Skin of body (tissue), 2 donors: Measurements from ENCODE around the gene ASCL2. TPM values are rescaled to one million over a fixed set of nuclear protein-coding genes. Genes with fewer than 3 reads are reported as not detected.

ENCODE experiments used
- DNase-seq: peaks from one replicate; lab custom pipeline; 2025; lab: John Stamatoyannopoulos, UW
- total RNA-seq: library from RNA; depleted of rRNA; stranded (reverse); fragments of >200 nt; gene quantifications from one replicate; pipeline ENCODE4 v1.2.3, GENCODE V29; 2014

The ASCL2 gene, protein sequence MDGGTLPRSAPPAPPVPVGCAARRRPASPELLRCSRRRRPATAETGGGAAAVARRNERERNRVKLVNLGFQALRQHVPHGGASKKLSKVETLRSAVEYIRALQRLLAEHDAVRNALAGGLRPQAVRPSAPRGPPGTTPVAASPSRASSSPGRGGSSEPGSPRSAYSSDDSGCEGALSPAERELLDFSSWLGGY
- 1.7 TPM for total RNA-seq

DNA sequence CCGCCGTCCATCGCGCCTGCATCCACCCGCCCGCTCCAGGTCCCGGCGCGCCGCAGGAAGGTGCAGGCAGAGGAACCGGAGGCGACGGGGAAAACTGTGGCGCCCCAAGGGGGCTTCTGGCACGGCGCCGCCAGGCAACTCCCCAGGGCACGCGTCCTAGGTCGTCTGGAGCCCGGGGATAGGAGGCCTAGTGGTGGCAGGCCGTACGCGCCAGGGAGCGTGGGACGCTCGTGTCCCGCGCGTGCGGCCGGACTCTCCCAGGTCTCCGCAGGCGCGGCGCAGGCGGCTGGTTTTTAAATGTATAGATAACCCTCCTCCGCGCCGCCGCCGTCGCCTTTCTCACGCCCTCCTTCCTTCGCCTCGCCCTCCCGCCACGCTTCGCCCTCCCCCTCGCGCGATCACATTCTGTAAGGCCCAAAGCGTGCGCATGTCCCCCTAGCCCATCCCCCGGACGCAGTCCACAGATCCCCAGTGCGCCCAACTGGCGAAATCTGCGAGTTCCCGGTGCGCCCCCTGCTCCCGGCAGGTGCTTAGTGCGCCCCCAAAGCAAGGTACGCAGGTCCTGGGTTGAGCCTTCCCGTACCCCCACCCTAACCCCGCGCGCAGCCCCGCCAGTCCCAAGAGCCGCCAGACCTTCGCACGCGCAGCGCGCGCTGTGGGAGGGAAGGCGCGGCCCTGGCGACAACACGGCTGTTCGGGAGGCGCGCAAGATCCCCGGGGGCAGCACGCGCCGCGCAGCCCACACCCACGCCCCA lies at the start of gene ASCL2:
TSS of gene ASCL2 (minus strand) at position 267 of the 755 bp plus-strand sequence. CDS start at position 11, 256 bp downstream.
- no peak for DNase-seq

DNA sequence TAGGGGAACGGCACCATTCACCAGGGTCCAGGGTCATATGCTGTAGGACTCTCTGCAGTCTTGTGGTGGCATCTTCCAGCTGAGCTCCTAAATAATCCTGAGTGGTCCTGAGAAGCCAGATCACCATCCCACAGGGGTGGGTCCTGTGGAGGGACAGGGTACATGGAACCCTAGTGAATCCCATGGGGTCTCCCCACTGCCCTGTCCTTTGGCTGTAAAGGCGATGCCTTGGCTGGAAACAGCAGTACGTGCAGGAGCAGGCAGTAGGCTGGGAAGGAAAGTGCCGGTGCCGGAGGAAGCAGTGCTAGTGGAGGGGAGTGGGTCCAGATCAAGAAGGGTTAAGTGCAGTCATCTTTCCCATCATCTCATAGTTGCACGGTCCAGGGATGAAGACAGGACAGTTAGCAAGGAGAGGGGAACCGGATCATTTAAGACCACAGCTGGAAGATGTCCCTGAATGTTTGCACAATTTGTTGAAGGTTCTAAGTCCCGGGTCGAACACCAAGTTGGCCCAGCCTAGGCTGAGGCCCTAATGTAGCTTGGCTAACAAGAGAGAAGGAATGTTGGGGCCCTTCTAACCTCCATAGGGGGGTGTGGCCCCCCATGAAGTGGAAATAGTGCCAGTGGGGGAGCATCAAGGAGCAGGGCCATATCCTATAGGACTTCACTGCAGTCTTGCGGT lies 49.5 kb upstream of the ASCL2 start:
- DNase-seq = no peak

DNA sequence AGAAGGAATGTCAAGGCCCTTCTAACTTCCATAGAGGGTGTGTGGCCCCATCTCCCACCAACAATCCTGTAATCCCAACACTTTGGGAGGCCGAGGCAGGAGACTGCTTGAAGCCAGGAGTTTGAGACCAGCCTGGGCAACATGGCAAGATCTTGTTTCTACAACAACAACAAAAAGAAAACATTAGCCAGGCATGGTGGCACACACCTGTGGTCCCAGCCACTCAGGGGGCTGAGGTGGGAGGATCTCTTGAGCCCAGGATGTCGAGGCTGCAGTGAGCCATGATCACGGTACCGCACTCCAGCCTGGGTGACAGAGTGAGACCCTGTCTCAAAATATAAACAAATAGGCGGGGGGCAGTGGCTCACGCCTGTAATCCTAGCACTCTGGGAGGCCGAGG lies 48.3 kb upstream of the ASCL2 start:
- no peak for DNase-seq

GRCh38 chr11:2318123-2318522 lies 47.7 kb upstream of the ASCL2 start:
- DNase-seq = no peak

GRCh38 chr11:2317354-2318050 lies 47.1 kb upstream of the ASCL2 start:
- no peak for DNase-seq

GRCh38 chr11:2316963-2317244 lies 46.5 kb upstream of the ASCL2 start:
- DNase-seq = no peak

DNA sequence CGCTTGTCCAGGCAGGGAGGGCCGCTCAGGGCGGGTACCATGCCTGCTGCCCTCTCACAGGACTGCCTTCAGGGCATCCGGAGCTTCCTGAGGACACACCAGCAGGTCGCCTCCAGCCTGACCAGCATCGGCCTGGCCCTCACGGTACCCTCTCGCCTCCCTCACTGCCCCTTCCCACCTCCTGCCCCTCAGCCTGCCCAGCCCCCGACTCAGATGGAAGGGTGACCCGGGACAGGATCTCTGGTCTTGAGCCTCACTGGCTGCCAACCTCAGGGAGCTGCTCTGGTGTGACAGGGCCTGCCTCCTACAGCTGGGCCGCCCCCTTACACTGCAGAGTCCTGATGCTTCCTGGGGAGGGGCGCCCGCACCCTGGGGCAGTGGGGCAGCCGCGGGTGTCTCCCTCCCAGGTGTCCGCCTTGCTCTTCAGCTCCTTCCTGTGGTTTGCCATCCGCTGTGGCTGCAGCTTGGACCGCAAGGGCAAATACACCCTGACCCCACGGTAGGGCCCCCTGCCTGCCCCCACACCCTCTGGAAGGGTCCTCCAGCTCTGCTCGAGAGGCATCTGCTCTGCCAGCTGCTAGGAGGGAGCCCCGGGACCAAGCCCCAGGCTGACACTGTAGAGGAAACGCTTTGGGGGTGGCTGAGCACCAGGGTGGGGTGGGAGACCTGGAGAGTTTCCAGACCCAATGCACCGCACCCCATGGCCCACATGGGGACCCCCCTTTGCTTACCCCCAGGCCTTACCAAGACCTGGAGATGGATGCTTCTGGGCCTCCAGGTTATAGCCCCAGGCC lies 46.0 kb upstream of the ASCL2 start:
- DNase-seq = no peak

DNA sequence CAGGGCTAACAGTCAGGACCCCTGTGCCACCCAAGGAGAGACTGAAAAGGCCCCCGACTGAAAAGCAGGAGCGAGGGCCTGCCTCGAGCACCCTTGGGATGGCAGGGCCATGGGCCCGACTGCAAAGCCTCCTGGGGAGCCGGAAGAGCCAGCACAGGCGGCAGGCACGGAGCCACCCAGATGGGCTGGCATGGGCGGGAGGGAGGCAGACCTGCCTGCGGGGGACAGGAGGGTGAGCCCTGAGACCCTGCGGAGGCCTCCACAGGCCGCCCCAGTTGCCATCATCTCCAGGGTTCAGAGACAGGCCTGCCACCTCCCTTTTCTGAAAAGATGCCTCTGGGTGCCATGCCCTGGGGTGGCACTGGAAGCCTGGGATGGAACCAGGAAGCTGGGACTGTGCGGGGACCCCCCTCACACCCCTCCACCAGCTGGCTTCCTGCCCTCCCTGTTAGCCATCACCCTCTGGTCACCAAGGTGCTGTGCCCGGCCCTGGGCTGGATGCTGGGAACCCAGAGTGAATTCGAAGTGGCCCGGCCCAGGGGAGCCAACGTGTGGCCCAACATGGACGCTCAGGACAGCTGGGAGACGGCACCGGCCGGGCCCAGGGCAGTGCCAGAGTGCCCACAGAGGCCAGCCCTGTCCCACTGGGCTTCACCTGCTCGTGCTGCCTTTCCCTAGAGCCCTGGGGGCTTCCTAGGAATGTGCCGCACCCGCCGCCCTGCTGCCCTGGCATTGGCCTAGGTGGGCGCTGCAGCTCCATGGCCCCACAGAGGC lies 45.2 kb upstream of the ASCL2 start:
- DNase-seq = no peak

DNA sequence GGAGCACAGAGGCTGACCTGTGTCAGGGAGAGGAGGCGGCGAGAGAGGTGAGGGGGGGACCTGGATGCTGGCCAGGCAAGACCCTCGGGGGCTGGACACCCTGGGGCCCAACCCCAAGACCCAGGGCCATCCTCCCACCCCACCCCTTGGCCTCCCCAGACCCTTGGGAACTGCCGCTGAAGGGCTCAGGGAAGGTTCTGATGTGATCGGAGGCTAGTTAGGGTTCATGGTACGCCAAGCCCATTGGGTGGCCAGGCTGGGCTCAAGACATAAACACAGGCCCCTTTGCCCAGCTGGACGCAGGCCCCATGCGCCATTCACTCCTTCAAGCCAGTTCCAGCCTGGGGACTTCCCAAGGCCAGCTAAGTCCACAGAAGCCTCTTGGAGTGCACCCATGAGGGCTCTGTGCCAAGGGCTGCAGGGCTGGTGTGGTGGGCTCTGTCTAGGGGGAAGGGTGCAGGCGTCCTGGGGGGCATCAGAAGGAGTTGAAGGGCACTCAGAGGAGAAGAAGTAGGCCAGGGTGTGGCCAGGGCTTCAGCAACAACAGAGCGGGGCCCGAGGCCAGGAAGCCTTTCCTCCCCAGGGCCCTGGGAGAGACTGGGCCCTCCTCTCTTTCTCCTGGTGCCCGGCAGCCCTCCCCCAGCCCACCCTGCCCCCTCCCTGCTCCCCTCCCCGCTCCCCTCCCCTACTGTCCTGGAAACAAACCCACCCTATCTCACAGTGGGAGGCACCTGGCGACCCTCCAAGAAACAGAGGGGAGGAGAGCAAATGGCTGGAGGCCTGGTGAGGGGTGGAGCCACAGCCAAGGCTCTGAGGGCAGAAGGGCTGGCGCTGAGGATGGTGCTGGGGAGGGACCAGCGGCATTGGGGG lies 44.4 kb upstream of the ASCL2 start:
- peak; percentile 89 for DNase-seq

DNA sequence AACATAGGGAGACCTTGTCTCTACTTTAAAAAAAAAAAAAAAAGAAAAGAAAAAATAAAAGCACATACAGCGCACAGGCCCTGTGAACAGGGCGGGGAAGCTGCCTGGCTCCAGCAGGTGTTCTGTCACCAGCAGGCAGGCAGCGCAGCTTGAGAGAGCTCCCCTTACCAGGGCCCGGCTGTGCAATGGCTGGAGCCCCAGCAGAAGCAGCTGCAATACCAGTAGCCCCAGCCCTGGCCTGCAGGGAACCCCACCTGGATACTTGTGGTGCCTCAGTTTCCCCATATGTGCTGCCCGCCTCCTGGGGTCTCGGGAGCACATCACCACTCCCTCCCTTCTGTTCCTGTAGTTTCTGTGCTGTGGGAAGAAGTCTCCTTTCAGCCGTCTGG lies 43.7 kb upstream of the ASCL2 start:
- DNase-seq = no peak

DNA sequence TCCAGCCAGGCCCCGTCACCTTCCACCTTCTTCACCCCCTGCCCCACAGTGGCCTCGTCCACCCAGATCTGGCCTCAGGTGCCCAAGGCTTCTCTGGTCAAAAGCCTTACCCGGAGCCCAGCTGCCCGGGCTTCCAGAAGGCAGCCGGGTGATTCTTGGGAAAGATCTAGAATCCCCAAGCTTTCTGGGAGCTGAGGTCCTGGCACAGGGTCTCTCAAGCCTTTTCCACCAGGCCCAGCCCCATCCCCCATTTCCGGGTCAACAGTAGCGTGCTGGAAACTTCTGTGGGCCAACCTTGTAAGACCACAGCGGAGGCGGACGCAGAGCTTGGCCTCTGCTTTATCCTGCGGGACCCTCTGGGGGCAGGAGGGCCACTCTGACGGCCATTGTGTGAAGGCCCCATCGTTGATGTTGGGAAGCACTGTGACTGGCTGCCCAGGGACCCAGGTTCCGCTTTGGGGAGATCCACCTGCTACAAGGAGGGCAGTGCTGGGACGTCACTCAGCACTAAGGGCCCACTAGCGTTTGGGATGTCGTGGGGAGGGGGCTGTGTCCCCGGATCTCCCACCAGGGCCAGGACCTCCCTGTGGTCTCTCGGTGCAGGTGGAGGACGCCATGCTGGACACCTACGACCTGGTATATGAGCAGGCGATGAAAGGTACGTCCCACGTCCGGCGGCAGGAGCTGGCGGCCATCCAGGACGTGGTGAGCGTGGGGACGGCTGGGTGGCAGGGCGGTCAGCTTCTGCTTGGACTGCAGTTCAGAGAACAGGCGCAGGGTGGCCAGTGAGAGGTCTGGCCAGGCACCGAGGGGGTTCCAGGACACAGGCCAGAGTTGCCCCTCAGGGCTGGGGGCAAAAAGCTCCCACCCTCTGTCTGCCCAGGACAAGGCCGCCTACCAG lies 42.9 kb upstream of the ASCL2 start:
- no peak for DNase-seq

DNA sequence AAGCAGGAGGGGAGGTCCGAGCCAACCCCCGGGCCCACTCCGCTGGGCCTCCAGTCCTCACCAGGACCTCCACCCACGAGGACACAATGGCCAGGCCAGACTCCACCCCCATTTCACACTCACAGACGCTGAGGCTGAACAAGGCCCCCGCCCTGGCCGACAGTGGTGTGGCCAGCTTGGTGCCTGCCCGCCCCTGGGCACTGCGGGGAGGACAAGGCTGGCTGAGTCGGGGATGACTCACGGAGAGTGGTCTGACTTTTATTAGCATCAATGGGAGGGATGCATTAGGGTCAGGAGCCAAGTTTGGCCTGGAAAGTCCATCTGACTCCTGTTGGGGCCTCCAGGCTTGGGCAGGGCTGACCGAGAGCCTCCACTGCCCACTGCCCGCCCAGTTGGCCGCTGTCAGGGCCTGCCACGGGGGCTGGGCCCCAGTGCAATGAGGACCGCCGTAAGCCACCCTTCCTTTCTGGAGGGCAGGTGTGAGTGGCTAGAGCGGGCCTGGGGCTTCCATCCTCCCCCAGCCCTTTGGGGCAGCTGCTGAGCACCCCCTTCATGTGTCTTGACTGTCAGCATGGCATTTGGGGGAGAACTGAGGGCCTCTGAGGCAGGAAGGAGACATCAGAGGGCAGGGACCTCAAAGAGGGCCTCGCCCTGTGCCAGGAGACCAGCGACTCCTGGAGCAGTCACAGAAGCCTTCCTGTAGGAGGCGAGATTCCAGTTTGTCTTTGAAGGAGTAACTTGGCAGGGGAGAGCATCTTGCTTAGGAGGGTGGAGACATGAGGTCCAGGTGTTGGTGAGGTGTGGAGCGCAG lies 42.0 kb upstream of the ASCL2 start:
- no peak for DNase-seq

GRCh38 chr11:2311353-2312133 lies 41.2 kb upstream of the ASCL2 start:
- no peak for DNase-seq

GRCh38 chr11:2310786-2311352 lies 40.5 kb upstream of the ASCL2 start:
- no peak for DNase-seq

- DNase-seq = no peak
Measured at GRCh38 chr11:2310073-2310785, 39.8 kb upstream of the ASCL2 start.
